ENCODE data around the gene SSX1.
"Not testable (repeated sequence)": the region's sequence is repeated elsewhere in the genome, so short reads cannot be mapped to it uniquely, and the experiment has no call there.

Gene SSX1

GRCh38 chrX:48255062-48255796 lies at the start of gene SSX1:
TSS of gene SSX1 (plus strand) at chrX:48255392. CDS start at chrX:48257242, 1,850 bp downstream.
- not testable (repeated sequence) for DNase-seq

- DNase-seq: not testable (repeated sequence)
These were observed 40.9 kb upstream of the SSX1 start for GRCh38 chrX:48214341-48214740.

GRCh38 chrX:48224196-48224595 lies 31.0 kb upstream of the SSX1 start:
- not testable (repeated sequence) for DNase-seq

- DNase-seq: not testable (repeated sequence)
These were observed 2.2 kb upstream of the SSX1 start for GRCh38 chrX:48252945-48253344.

DNA sequence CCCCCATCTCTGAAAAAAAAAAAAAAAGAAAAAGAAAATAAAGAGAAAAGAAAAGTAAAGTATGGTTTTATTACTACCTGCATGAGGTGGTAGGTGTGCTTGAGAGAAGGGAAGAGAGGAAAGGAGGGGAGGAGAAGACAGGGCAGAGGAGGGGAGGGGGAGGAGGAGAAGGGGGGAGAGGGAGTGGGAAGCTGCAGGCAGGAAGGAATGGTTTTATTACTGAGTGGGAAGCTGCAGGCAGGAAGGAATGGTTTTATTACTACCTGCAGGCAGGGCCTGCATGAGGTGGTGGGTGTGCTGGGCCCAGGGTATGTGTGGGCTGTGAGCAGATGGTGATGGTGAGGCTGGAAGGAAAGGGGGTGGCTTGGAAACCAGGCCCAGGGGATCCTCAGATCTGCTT lies 19.2 kb downstream of the SSX1 start:
- not testable (repeated sequence) for DNase-seq

DNA sequence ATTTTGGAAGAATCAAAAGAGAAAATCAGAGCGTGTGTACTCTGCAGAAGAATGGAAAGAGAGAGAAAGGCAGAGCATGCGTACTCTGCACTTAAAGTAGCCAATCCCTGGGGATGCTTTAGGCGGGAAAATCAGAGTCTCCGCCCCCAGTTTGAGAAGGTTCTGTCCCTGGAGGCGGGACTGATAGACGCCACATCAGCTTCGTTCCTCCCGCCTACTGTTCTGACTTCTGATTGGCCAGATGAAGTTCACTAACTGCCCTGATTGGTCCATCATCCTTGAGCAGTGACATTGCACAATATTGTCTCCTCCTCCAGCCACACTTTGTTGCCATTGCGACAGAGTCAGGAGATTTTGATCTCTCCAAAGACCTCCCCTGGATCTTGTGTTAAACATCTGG lies 23.8 kb downstream of the SSX1 start:
- no peak for DNase-seq

- not testable (repeated sequence) for DNase-seq
These were observed 25.5 kb downstream of the SSX1 start for GRCh38 chrX:48280729-48281128.

GRCh38 chrX:48306175-48306574 lies 51.0 kb downstream of the SSX1 start:
- no peak for DNase-seq

GRCh38 chrX:48313996-48314395 lies 58.8 kb downstream of the SSX1 start:
- DNase-seq: not testable (repeated sequence)

All from NCI-H2227 treated with DMSO at 0.1 percent for 48 hours (cell line).